ENCODE results near the gene TRIM24.

Gene TRIM24

DNA sequence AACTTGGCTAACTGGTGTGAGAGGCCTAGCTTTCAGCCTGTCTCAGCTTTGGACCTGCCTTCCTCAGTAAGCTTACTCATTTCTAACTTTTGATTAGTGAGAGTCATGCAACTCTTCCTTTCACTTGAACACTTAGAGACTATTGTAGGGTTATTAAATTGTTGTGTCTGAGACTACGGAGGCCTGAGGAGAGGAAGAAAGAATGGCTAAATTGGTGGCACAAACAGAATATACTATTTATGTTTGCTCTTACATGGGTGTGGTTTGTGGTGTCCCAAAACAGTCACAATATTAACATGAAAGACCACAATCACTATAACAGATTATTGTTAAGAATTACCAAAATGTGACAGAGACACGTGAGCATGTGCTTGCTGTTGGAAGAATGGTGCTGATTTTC is 82.1 kb downstream of the TRIM24 start:
- no peak for FAIRE-seq

DNA sequence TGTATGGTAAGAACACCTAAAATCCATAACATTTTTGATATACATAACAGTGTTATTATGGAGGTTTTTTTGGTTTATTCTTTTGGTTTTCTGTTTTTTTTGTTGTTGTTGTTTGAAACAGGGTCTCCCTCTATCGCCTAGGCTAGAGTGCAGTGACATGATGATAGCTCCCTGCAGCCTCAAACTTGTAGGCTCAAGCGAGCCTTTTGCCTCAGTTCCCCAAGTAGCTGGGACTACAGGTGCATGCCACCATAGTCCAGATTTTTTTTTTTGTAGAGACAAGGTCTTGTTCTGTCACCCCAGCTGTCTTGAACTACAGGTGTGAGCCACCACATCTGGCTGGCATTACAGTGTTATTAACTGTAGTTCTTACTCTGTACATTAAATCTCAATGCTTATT is 83.7 kb downstream of the TRIM24 start:
- no peak for FAIRE-seq

DNA sequence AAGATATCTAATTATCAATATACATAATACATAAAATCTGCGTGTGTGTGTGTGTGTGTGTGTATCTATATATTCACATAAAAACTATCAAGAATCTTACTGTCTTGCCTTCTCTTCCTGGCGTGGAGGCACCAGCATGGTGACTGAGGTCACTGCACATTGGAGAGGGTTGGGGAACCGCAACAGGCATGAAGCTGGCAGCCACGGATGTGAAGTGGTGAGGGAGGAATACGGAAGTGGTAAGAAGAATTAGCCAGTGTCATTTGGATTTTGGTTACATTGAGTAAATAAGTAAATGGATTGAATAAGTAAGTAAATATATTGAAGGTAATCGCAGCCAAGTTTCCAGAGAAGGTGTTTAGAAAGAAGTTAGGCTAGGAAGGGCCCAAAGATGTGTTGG is 85.1 kb downstream of the TRIM24 start:
- FAIRE-seq: no peak

DNA sequence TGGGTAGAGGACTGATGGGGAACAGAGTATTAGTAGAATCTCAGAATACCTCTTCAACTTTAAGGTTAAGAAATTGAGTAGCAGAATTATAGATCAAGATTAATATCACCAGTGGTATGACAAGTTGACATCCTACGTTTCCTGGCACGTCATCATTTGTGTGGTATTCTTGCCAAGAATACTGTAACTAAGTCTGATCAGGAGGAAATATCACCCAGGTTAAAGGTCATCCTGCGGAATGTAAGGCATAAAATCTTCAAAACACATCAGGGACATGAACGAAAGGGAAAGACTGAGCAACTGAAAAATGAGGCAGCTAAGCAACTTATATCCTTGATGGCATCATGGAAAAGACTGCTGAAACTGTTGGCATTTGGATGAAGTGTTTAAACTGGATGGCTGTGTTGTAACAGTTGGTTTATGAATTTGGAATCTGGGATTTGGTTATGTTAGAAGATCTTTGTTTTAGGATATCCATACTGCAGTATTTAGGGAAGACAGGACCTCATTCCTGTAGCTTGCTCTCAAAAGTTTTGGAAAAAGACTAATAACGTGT is 86.1 kb downstream of the TRIM24 start:
- no peak for FAIRE-seq

DNA sequence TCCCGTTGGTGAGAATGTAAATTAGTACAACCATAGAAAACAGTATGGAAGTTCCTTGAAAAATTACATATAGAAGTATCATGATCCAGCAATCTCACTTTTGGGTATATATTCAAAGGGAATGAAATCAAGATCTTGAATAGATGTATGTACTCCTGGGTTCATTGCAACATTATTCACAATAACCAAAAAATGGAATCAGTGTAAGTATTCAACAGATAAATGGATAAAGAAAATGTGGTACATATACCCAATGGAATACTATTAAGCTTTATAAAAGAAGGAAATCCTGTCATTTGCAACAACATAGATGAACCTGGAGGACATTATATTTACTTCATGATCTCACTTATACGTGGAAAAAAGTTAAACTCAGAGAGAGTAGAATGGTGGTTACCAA is 86.8 kb downstream of the TRIM24 start:
- no peak for FAIRE-seq

DNA sequence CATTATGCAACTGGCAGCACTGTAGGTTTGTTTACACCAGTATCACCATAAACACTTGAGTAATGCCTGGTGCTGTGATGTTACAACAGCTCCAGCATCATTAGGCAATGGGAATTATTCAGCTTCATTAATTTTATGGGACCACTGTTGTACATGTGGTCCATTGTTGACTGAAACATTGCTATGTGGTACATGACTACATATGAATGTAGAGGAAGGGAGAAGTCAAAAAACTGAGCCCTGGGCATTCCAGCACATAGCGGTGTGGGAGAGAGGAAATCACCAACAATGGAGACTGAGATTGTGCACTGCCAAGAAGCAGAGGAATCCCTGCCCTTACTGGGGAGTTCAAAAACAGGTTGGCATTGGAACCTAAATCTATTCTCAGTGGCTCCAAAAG is 89.0 kb downstream of the TRIM24 start:
- no peak for FAIRE-seq

DNA sequence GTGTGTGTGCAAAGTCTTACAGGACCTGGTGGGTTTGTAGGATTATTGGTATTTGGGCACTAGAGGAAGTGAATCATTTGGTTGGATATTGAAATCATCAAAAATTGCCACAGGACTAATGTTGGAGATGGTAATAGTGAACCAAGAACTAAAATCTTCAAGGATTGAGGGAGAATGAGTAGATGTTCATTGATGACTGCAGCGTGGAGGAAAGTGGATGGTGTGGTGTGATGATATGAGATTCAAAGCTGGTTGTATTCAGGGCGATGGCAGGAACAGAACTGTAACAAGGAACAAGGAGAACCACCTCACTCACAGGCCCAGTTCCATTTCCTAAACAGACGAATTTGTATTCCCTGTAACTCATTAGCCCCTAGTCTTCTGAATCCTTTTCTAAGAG is 90.3 kb downstream of the TRIM24 start:
- FAIRE-seq: no peak

DNA sequence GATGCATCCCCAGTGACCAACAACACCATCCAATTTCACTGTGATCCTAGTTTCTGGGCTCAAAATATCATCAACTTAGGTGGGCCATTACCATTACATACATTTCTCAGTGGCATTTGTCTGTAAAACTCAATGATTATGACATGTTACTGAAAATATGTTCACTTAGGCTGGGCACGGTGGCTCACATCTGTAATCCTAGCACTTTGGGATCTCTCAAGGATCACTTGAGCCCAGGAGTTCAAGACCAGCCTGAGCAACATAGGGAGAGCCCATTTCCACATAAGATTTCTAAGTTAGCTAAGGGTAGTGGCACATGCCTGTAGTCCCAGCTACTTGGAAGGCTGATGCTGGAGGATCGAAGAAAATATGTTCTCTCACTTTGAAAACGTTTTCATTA is 91.0 kb downstream of the TRIM24 start:
- no peak for FAIRE-seq

DNA sequence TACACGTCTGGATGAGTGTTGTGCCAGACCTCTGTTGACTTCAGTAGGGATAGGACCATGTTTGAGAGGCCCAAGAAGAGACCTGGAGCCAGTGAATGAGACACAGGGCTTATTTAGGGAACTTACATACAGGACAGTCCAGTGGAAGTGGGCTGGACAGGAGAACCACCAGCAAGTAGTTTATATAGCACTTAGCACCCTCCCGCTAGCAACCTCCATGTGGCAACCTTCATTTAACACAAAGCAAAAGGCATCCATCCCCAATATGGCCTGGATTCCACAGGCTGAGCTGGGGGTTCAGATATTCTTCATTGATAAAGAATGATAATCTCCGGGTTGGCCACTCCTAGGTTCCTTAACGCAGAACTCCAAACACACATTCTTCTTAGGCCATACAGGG is 93.7 kb downstream of the TRIM24 start:
- FAIRE-seq: no peak

DNA sequence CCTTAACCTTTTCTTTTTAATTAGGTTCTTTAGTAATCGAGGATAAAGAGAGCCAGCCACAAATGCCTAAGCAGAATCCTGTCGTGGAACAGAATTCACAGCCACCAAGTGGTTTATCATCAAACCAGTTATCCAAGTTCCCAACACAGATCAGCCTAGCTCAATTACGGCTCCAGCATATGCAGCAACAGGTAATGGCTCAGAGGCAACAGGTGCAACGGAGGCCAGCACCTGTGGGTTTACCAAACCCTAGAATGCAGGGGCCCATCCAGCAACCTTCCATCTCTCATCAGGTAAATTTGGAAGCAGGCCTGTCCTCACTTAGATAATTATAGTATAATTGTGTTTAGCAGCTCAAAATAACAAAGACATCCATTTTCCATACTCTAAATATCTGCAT is 94.6 kb downstream of the TRIM24 start:
- no peak for FAIRE-seq

DNA sequence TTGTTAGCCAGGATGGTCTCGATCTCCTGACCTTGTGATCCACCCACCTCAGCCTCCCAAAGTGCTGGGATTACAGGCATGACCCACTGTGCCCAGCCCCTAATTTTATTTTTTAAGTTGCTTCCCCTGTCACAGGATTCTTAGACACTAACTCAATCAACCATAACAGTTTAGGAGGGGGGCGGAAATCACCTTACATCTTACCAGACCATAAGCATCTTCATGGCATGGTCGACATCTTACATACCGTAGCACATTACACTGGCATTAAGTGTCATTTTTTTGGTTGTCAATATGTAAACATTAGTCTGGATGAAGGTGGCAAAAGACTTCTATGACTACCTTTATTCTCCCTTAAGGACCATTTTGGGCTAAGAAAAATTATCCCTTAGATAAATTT is 95.6 kb downstream of the TRIM24 start:
- FAIRE-seq: no peak

DNA sequence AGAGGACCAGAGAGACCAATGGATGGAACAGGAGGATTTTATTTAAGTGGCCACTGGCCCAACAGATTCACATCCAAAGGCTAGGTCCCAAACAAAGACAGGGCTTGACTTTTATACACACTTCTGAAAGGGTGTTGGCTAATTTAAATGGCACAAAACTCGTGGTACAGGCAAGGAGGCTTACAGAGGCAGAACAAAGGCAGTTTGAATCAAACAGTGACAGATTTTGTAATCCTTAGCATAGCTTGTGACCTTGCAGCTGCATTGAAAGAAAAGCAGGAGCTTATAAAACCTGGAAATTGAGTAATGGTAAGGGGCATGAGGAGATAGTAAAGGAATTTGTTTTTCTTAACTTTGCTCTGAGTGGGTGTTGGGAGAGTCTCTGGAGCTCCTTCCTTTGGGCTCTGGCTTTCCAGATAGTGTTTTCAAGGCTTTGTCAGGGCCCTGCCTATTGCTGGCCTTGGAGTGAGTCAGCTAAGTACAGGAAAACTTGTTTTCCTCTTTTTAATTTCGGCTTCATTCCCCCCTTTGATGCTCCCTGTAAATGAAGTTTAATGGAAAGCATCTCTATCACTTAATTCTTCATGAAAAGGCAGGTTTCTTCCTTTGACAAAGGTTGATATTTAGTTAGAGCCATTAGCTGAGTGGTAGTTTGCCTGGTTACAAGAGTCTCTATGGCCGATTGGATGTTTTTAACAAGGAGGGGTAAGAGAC is 96.9 kb downstream of the TRIM24 start:
- FAIRE-seq: no peak

DNA sequence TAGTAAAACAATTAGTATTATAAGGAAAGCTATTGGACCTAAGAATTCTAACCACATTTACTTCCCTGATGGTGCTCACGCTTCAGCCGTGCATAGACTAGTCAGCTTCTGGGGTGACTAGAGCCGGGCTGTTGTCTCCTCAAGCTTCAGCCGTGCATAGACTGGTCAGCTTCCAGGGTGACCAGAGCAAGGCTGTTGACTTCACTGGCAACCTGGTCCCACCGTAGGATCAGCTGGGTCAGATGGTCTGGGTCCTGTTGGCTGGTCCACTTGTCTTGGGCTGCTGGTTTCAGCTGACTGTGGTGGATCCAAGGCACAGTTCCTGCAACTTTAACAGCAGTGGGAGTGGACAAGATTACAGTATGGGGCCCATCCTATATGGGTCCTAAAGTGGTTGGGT is 99.4 kb downstream of the TRIM24 start:
- FAIRE-seq: no peak

DNA sequence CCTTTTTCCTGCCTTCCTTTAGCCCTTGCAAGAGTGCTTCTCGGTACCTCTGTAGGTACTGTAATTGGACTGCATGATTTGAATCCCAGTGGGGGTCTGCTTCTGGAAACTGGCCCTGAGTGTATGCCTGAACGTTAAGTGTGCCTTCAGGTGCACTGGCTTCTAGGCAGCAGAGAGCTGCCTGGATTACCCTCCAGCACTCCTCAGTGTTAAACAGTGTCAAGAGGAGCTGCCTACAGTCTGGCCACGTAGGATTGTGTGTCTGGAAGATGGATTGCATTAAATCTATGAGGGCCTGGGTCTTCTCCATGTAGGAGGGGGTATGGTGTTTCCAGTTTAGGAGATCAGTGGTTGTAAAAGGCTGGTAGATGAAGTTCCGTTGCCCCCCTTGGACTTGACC is 103.7 kb downstream of the TRIM24 start:
- FAIRE-seq: no peak

DNA sequence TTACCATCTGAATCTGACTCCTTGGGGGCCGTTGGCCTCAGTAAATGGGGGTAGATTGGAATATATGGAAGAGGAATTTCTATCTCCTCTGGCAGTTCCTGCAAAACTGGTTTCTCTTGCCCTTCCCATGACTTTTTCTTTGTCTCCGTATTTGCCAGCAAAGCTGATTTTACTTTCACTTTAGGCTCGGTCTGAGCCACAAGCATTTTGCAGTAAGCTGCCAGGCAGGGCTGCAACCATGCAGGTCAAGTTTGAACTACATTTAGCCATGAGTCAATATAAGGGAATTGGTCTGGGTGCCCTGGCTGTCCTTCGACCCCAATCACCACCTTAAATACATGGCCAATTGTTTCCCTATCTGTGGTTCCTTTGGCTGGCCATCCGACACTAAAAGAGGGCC is 104.3 kb downstream of the TRIM24 start:
- FAIRE-seq: no peak

DNA sequence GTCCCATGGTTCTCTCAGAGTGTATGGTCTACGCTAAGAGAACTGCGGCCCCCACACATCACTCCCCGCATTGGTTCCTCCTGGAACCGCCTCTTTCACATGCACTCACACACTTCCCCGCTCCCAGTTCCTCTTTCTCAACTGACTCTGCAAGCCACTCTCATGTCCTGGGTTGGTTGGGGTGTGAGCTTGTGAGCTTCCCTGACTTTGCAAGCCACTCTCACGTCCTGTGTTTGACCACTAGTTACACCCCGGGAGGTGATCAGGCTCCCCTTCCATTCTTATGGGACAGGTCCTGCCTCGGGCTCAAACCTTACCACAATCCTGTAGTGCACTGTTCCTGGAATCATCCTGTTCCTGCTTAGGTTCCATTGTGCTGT is 105.0 kb downstream of the TRIM24 start:
- FAIRE-seq: no peak

DNA sequence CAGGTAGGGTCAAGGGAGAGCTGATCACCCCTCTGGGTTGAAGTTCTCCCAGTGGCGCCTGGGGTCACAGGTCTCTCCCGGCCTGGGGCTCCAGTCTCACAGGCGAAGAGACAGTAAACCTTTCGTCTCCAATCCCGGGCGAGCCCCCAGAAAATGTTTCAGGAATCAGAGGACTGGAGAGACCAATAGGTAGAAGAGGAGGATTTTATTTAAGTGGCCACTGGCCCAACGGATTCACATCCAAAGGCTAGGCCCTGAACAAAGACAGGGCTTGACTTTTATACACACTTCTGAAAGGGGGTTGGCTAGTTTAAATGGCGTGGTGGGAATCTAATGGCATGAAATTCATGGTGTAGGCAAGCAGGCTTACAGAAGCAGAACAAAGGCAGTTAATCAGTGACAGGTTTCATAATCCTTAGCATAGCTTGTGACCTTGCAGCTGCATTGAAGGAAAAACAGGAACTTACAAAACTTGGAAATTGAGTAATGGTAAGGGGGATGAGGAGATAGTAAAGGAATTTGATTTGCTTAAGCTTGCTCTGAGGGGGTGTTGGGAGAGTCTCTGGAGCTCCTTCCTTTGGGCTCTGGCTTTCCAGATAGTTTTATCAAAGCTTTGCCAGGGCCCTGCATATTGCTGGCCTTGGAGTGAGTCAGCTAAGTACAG is 105.5 kb downstream of the TRIM24 start:
- no peak for FAIRE-seq

DNA sequence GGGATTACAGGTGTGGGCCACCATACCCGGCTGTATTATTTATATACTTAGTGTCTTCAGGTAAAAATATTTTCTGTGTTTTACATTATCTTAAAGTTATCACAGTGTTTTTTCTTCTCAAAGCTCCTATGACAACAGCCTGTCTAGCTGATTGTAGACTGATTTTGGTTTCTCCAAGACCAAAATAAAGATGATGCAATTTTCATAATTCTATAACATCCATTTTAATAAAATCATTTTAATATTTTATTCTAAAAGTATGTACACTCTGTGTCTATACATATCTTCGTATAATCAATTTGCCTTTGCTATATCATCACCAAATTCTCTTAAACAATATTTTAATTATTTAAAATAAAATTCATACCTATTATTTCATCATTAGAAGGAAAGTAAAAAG is 108.6 kb downstream of the TRIM24 start:
- peak; percentile 8 for FAIRE-seq

DNA sequence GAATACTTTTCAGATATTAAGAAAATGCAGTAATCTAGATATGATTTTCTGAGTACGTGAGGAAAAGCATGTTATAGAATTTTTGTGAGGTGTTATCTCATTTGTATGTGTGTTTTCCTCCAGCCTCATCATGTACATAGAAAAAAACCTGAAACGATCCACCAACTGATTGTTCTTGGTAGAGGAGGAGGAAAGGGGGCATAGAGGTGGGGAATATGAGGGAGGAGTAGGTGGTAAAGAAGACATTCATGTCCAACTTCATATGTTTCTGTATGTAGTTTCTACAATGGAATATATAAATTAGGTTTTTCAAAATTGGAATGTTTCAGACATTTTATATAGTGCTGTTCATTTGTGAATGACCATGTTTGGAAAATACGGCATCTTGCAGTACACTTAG is 109.4 kb downstream of the TRIM24 start:
- FAIRE-seq: no peak

DNA sequence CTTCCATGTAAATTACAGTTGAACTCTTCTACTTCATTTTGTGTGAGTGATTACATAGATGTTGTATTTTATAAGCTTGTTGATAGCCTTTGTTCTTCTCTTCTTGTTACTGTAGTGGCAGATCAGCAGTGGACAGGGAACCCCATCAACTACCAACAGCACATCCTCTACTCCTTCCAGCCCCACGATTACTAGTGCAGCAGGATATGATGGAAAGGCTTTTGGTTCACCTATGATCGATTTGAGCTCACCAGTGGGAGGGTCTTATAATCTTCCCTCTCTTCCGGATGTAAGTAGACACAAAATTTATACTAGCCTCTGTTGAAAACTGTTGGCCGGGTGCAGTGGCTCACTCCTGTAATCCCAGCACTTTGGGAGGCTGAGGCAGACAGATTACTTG is 110.7 kb downstream of the TRIM24 start:
- FAIRE-seq: no peak

DNA sequence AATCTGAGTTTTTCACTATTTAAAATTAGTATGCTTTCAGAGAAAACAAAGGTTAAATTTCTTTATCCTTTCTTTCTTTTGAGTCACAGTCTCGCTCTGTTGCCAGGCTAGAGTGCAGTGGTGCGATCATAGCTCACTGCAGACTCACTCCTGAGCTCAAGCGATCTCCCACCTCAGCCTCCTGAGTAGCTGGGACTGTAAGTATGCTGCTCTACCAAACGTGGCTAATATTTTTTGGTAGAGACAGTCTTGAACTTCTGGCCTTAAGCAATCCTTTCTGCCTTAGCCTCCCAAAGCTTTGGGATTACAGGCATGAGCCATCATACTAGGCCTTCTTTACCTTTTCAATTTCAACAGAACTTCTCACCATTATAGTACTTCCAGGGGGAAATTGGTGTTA is 113.7 kb downstream of the TRIM24 start:
- FAIRE-seq: no peak

DNA sequence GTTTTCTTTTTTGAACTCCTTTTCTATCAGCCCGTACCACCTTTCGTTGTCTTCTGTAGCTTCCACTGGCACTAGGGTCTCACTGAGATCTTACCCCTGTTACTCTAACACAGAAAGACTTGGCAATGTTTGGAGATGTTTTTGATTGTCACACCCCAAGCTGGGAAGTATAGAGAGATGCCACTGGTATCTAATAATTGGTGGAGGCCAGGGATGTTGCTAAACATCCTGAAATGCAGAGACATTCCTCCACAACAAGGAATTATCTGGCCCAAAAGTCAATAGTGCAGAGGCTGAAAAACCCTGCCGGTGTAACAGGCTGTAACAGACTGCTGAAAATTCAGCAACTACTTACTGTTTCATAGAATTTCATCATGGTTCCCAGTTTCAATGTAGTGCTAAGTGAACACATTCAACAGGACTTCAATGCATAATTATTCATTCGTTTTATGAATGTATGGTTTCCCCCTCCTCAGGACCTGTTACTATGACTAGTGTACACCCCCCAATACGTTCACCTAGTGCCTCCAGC is 115.9 kb downstream of the TRIM24 start:
- FAIRE-seq: no peak

DNA sequence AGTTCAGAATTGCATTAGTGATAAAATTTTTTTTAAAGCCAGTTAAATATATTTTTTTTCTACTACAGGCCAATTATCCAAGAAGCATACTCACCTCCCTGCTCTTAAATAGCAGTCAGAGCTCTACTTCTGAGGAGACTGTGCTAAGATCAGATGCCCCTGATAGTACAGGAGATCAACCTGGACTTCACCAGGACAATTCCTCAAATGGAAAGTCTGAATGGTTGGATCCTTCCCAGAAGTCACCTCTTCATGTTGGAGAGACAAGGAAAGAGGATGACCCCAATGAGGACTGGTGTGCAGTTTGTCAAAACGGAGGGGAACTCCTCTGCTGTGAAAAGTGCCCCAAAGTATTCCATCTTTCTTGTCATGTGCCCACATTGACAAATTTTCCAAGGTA is 119.1 kb downstream of the TRIM24 start:
- no peak for FAIRE-seq

DNA sequence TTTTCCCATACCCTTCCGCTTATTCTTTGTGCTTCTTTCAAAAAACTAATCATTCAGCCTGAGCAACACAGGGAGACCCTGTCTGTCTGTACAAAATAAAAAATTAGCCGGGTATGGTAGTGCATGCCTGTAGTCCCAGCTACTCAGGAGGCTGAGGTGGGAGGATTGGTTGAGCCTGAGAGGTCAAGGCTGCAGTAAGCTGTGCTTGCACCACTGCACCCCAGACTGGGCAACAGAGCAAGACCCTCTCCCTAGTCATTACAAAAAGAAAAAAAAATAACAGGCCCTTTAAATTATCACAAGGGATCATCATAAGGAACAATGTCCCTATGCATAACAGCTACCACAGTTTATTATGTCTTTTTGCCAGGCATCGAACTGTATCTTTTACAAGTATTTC is 119.6 kb downstream of the TRIM24 start:
- no peak for FAIRE-seq
